ENCODE measurements around the gene SAMD14. TPM values are rescaled to one million over a fixed set of nuclear protein-coding genes. Genes with fewer than 3 reads are reported as not detected.

The SAMD14 gene
- total RNA-seq, 2 donors from 2014 or later = 2.6 to 5.0 TPM

DNA sequence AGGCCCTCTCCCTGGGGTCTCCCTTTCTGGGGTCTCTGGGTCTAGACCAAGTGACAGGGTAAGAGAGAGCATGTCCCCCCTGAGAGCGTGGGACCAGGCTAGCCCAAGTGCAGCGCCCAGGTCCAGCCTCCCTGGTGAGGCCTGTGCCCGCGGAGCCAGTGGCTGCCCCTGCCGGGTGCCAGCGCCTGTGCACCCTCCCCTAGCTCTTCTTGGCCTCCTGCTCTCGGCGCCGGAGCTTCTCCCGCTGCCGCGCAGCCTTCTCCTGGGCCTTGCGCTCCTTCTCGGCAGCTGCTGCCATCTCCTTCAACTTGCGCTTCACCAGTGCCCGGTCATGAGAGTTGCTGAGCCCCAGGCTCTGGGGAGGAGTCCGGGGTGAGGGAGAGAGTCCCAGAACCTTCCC is 17.3 kb downstream of the SAMD14 start:
- Mint-ChIP-seq H3K27me3 (peaks cover 7 to 18% of the 10 kb centered on the region in 2 donors), H3K9me3 (no peaks in the 10 kb centered on the region), H3K27ac (no peak overlapping the region), H3K4me1 (ENCODE audit: low read depth in 2 of 2) (peaks cover 8 to 13% of the 10 kb centered on the region in 2 donors), H3K36me3 (no peaks in the 10 kb centered on the region), H3K4me3 (no peak overlapping the region)
- ATAC-seq (no peak), DNase-seq (ENCODE audit: low spot score) (no peak)

GRCh38 chr17:50111673-50112655 is 18.0 kb downstream of the SAMD14 start:
- H3K27me3 Mint-ChIP-seq = peaks cover 7 to 14% of the 10 kb centered on the region in 2 donors
- H3K27ac Mint-ChIP-seq = no peak overlapping the region
- DNase-seq (ENCODE audit: low spot score) (no peak), ATAC-seq (no peak)
- no peaks in the 10 kb centered on the region for H3K9me3 Mint-ChIP-seq
- H3K4me1 Mint-ChIP-seq (ENCODE audit: low read depth in 2 of 2) = peaks cover 7 to 9% of the 10 kb centered on the region in 2 donors
- H3K4me3 Mint-ChIP-seq = no peak overlapping the region
- no peaks in the 10 kb centered on the region for H3K36me3 Mint-ChIP-seq

- H3K4me3 Mint-ChIP-seq = no peak overlapping the region
- peaks cover 6 to 7% of the 10 kb centered on the region in 2 donors for H3K27me3 Mint-ChIP-seq
- H3K9me3 Mint-ChIP-seq = no peaks in the 10 kb centered on the region
- H3K36me3 Mint-ChIP-seq = no peaks in the 10 kb centered on the region
- DNase-seq (ENCODE audit: low spot score) = no peak
- H3K4me1 Mint-ChIP-seq (ENCODE audit: low read depth in 2 of 2) = peaks cover 4 to 6% of the 10 kb centered on the region in 2 donors
- ATAC-seq = no peak
- no peak overlapping the region for H3K27ac Mint-ChIP-seq
Observed at GRCh38 chr17:50110591-50111349, 19.2 kb downstream of the SAMD14 start.

DNA sequence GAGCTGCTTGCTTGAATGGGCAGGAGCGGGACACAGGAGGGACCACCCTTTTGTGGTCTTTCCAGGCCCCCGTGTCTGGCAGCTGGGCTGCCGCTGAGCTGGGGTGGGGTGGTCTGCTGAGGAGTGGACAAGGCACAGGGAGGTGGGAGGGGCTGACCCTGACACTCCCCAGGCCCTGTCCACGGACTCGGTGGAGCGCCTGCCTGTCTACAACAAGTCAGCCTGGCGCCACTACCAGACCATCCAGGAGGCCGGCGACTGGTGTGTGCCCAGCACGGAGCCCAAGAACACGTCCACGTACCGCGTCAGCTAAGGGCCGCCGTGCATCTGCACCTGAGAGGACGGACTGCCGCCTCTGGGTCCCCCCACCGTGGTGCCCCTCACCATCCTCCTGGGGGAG is 20.2 kb downstream of the SAMD14 start:
- H3K9me3 Mint-ChIP-seq = no peaks in the 10 kb centered on the region
- no peak overlapping the region for H3K27ac Mint-ChIP-seq
- no peaks in the 10 kb centered on the region for H3K36me3 Mint-ChIP-seq
- peaks cover 0 to under 1% of the 10 kb centered on the region in 2 donors for H3K27me3 Mint-ChIP-seq
- ATAC-seq = no peak
- DNase-seq (ENCODE audit: low spot score) = no peak
- no peak overlapping the region for H3K4me3 Mint-ChIP-seq
- H3K4me1 Mint-ChIP-seq (ENCODE audit: low read depth in 2 of 2) = peaks cover 0 to under 1% of the 10 kb centered on the region in 2 donors

DNA sequence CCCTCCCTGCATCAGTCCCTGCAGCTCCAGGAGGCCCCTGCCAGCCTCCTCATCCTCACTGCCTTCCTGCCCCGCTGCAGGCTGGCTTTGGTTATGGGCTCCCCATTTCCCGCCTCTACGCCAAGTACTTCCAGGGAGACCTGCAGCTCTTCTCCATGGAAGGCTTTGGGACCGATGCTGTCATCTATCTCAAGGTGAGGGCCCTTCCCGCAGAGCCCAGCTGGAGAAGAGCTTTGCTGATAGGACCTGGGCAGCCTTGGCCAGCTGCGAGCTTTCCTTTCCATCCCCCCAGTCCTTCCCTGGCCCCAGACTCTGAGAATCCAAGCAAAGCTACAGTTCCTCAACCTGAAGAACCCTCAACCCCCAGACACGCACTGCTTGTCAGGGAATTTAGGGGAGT is 20.8 kb downstream of the SAMD14 start:
- Mint-ChIP-seq H3K9me3 (no peaks in the 10 kb centered on the region), H3K36me3 (no peaks in the 10 kb centered on the region), H3K27me3 (no peaks in the 10 kb centered on the region), H3K4me3 (no peak overlapping the region), H3K4me1 (ENCODE audit: low read depth in 2 of 2) (no peaks in the 10 kb centered on the region), H3K27ac (no peak overlapping the region)
- DNase-seq (ENCODE audit: low spot score) = no peak
- ATAC-seq = no peak

- no peaks in the 10 kb centered on the region for H3K36me3 Mint-ChIP-seq
- DNase-seq (ENCODE audit: low spot score) (no peak), ATAC-seq (no peak)
- H3K27ac Mint-ChIP-seq = no peak overlapping the region
- H3K4me3 Mint-ChIP-seq = no peak overlapping the region
- H3K9me3 Mint-ChIP-seq = no peaks in the 10 kb centered on the region
- H3K4me1 Mint-ChIP-seq (ENCODE audit: low read depth in 2 of 2) = no peaks in the 10 kb centered on the region
- H3K27me3 Mint-ChIP-seq = no peaks in the 10 kb centered on the region
Observed at GRCh38 chr17:50108556-50108955, 21.4 kb downstream of the SAMD14 start.

DNA sequence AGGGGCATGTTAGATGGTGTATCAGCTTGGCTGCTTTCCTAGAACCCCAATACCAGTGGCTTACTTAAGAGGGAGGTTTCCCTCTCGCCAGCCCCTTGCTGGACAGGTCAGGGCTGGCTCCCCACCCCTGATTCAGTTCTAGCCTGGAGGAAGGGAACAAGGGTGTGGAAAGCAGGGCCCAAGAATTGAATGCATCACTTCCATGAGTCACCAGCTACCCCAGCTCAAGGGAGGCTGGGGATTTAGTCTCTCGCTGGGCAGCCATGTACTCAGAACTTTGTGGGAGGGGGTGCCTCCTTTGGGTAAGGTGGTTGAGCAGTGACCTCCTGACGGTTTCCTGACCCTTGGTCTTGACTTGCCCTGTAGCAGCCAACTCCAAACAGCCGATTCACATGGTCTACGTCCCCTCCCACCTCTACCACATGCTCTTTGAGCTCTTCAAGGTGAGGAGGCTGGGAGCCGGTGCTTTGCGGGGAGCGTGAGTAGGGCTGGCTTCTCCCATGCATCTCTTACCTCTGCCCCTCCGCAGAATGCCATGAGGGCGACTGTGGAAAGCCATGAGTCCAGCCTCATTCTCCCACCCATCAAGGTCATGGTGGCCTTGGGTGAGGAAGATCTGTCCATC is 22.1 kb downstream of the SAMD14 start:
- no peaks in the 10 kb centered on the region for H3K4me1 Mint-ChIP-seq (ENCODE audit: low read depth in 2 of 2)
- H3K4me3 Mint-ChIP-seq = no peak overlapping the region
- no peaks in the 10 kb centered on the region for H3K36me3 Mint-ChIP-seq
- DNase-seq (ENCODE audit: low spot score) (peak; percentile 35), ATAC-seq (no peak)
- no peak overlapping the region for H3K27ac Mint-ChIP-seq
- no peaks in the 10 kb centered on the region for H3K9me3 Mint-ChIP-seq
- no peaks in the 10 kb centered on the region for H3K27me3 Mint-ChIP-seq

GRCh38 chr17:50106393-50107131 is 23.4 kb downstream of the SAMD14 start:
- no peak overlapping the region for H3K27ac Mint-ChIP-seq
- H3K36me3 Mint-ChIP-seq = no peaks in the 10 kb centered on the region

GRCh38 chr17:50105811-50106210 is 24.1 kb downstream of the SAMD14 start:
- DNase-seq (ENCODE audit: low spot score) (peak; percentile 46), ATAC-seq (no peak)
- Mint-ChIP-seq H3K27me3 (no peaks in the 10 kb centered on the region), H3K4me3 (no peak overlapping the region), H3K27ac (no peak overlapping the region), H3K9me3 (no peaks in the 10 kb centered on the region), H3K36me3 (no peaks in the 10 kb centered on the region), H3K4me1 (ENCODE audit: low read depth in 2 of 2) (peaks cover 0 to under 1% of the 10 kb centered on the region in 2 donors)

More at GRCh38 chr17:50106393-50107131, 23.4 kb downstream of the SAMD14 start:
- Mint-ChIP-seq H3K4me1 (ENCODE audit: low read depth in 2 of 2) (no peaks in the 10 kb centered on the region), H3K27me3 (no peaks in the 10 kb centered on the region), H3K4me3 (no peak overlapping the region), H3K9me3 (no peaks in the 10 kb centered on the region)
- ATAC-seq (no peak), DNase-seq (ENCODE audit: low spot score) (peak; percentile 18)

- no peak for ATAC-seq
- Mint-ChIP-seq H3K36me3 (no peaks in the 10 kb centered on the region), H3K27me3 (no peaks in the 10 kb centered on the region), H3K27ac (no peak overlapping the region), H3K4me1 (ENCODE audit: low read depth in 2 of 2) (peaks cover 13 to 16% of the 10 kb centered on the region in 2 donors), H3K4me3 (no peak overlapping the region), H3K9me3 (no peaks in the 10 kb centered on the region)
- no peak for DNase-seq (ENCODE audit: low spot score)
Observed at GRCh38 chr17:50103941-50104340, 26.0 kb downstream of the SAMD14 start.

DNA sequence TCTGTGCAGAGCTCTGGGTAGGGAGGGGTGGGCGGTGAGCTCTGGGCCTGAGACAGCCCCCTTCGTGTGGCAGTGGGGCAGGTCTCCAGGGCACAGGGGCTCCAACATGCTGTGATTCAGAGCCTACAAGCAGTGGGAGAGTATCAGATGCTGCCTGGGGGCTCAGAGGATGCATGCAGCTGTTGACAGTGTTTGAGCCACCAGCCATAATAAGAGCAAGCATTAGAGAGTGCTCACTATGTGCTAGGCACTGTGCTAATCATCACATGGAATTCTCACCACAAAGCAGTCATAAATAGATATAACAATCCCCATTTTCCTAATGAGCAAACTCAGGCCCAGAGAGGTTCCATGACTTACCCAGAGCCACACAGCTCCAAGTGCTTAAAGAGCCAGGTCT is 26.7 kb downstream of the SAMD14 start:
- peaks cover 16 to 20% of the 10 kb centered on the region in 2 donors for H3K4me1 Mint-ChIP-seq (ENCODE audit: low read depth in 2 of 2)
- no peaks in the 10 kb centered on the region for H3K36me3 Mint-ChIP-seq
- H3K27me3 Mint-ChIP-seq = no peaks in the 10 kb centered on the region
- no peak overlapping the region for H3K27ac Mint-ChIP-seq
- no peak overlapping the region for H3K4me3 Mint-ChIP-seq
- DNase-seq (ENCODE audit: low spot score) = no peak
- no peak for ATAC-seq
- no peaks in the 10 kb centered on the region for H3K9me3 Mint-ChIP-seq

GRCh38 chr17:50102164-50102991 is 27.6 kb downstream of the SAMD14 start:
- Mint-ChIP-seq H3K36me3 (no peaks in the 10 kb centered on the region), H3K27me3 (no peaks in the 10 kb centered on the region), H3K27ac (no peak overlapping the region), H3K9me3 (no peaks in the 10 kb centered on the region), H3K4me3 (no peak overlapping the region), H3K4me1 (ENCODE audit: low read depth in 2 of 2) (peaks cover 17 to 21% of the 10 kb centered on the region in 2 donors)
- DNase-seq (ENCODE audit: low spot score) (no peak), ATAC-seq (no peak)
